Kidney (tissue), 14 donors: Measurements from ENCODE around the gene GINS3. TPM values are rescaled to one million over a fixed set of nuclear protein-coding genes. Genes with fewer than 3 reads are reported as not detected.

ENCODE experiments used
- DNase-seq, 5 donors: peaks; one replicate each; pipeline ENCODE4 v3.0.0-alpha.2; 2013 to 2020
- FAIRE-seq: peaks from 2 replicates; lab custom pipeline; 2012; peaks lifted over from hg19 to GRCh38; lab: Jason Lieb, UNC
- H3K27ac ChIP-seq, 2 donors: one replicate each; pipeline ENCODE4 v1.7.0; 2013; ENCODE audit warnings: low read depth in 2 of 2, low read length in 2 of 2, inconsistent platforms in 1 of 2
- H3K27me3 ChIP-seq: one replicate; pipeline ENCODE4 v1.7.1; 2013; ENCODE audit warnings: low read length, inconsistent platforms; ENCODE audit not compliant: control insufficient read depth, insufficient read depth
- H3K36me3 ChIP-seq, 3 donors: one replicate each; pipeline versions ENCODE4 v1.7.0 to v1.7.1; 2013; ENCODE audit warnings: low read length in 3 of 3, control low read depth in 1 of 3, inconsistent platforms in 1 of 3; ENCODE audit not compliant: insufficient read depth in 3 of 3, control insufficient read depth in 2 of 3
- H3K4me1 ChIP-seq, 3 donors: one replicate each; pipeline versions ENCODE4 v1.7.0 to v1.7.1; 2013; ENCODE audit warnings: low read length in 3 of 3, inconsistent platforms in 1 of 3, low read depth in 1 of 3; ENCODE audit not compliant: control insufficient read depth in 2 of 3, insufficient read depth in 2 of 3
- H3K4me3 ChIP-seq, 3 donors: one replicate each; pipeline versions ENCODE4 v1.7.0 to v1.8.1; 2013; ENCODE audit warnings: low read length in 3 of 3, control low read depth in 1 of 3, inconsistent platforms in 1 of 3
- H3K9ac ChIP-seq, 3 donors: one replicate each; pipeline versions ENCODE4 v1.7.0 to v1.7.1; 2013; ENCODE audit warnings: low read length in 3 of 3, control low read depth in 1 of 3, inconsistent platforms in 1 of 3
- H3K9me3 ChIP-seq, 3 donors: one replicate each; pipeline versions ENCODE4 v1.7.0 to v1.7.1; 2013; ENCODE audit warnings: low read length in 3 of 3, control low read depth in 1 of 3, inconsistent platforms in 1 of 3; ENCODE audit not compliant: control insufficient read depth in 2 of 3, insufficient read depth in 1 of 3
- intact Hi-C: fragments of 100-400 bp; cut with DNase I; formaldehyde crosslinking; loops from one replicate; pipeline ENCODE4 v1.11.1; 2022
- polyA plus RNA-seq: library from polyadenylated mRNA; stranded (reverse); fragments of 350-450 nt; fragmentation: Illumina TruSeq; extraction: RNeasy Lipid Tissue Mini Kit (QIAGEN cat#74804); gene quantifications from one replicate; pipeline ENCODE4 v1.2.3, GENCODE V29; 2014; ENCODE audit warnings: low read depth, low replicate concordance; ENCODE audit not compliant: insufficient read depth
- total RNA-seq: library from RNA; stranded (reverse); fragmentation: NEBNext Ultra II Directional; extraction: Animal tissue kit (Norgen Biotek cat#: 25700); gene quantifications from one replicate; pipeline ENCODE4 v1.2.1, GENCODE V29; 2021
- TF ChIP-seq, protein P1 (sequence below): IDR thresholded peaks from 3 replicates; pipeline ENCODE4 v1.5.1; 2012; ENCODE audit warnings: mild to moderate bottlenecking, moderate library complexity, borderline replicate concordance; ENCODE audit not compliant: insufficient read depth; ENCODE audit errors: extremely low read depth
- donor health status: control.
- donor health status: control.
- donor health status: control.
- donor health status: control.
- donor health status: control.
- donor health status: DM: yes; HTN: yes; CAD: no.
- donor health status: Normal renal cell carcinoma (clear cell type).

GINS3 gene
- total and polyA plus RNA-seq, 2 donors from 2014 or later: 2.4 to 2.6 TPM

DNA sequence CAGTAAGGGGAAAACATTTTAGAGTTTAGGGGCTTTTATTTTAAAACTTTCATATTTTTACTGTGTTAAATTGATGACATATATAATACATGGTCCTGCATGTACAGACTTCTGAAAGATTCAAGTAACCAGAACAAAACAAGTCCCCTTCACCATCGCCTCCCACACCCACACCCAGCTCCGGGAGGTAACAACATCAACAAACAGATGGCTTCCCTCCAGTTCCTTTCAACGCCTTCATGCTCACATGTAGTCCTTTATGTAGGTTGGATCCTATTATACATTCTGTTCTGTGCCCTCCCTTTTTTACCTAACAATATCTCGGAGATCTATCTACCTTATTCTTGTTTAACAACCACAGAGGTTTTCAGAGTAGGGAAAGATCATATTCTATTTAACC is 30.5 kb downstream of the GINS3 start:
- Histone ChIP-seq H3K9ac (no peak overlapping the region), H3K27me3 (no peaks in the 10 kb centered on the region), H3K36me3 (no peaks in the 10 kb centered on the region), H3K4me1 (no peaks in the 10 kb centered on the region), H3K27ac (no peak overlapping the region), H3K4me3 (no peak overlapping the region), H3K9me3 (no peaks in the 10 kb centered on the region)
- intact Hi-C loops: no loop called here
- TF ChIP-seq, protein P1, sequence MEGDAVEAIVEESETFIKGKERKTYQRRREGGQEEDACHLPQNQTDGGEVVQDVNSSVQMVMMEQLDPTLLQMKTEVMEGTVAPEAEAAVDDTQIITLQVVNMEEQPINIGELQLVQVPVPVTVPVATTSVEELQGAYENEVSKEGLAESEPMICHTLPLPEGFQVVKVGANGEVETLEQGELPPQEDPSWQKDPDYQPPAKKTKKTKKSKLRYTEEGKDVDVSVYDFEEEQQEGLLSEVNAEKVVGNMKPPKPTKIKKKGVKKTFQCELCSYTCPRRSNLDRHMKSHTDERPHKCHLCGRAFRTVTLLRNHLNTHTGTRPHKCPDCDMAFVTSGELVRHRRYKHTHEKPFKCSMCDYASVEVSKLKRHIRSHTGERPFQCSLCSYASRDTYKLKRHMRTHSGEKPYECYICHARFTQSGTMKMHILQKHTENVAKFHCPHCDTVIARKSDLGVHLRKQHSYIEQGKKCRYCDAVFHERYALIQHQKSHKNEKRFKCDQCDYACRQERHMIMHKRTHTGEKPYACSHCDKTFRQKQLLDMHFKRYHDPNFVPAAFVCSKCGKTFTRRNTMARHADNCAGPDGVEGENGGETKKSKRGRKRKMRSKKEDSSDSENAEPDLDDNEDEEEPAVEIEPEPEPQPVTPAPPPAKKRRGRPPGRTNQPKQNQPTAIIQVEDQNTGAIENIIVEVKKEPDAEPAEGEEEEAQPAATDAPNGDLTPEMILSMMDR: no peak
- FAIRE-seq (no peak), DNase-seq (no peak)

DNA sequence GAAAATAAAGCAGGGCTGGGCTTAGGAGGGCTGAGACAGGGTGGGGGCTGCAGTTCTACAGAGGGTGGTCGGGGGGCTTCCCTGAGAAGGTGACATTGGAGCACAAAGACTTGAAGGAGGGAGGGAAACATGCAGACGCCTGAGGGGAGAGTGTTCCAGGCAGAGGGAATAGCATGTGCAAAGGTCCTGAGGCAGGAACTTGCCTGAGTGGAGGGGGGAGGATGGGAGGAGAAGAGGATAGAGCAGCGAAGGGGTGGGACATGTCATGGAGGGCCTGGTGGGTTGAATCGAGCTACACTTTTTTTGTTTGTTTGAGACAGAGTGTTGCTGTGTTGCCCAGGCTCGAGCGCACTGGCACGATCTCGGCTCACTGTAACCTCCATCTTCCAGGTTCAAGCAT is 33.0 kb downstream of the GINS3 start:
- intact Hi-C loops: no loop called here
- Histone ChIP-seq H3K4me3 (no peak overlapping the region), H3K9me3 (no peaks in the 10 kb centered on the region), H3K9ac (no peak overlapping the region), H3K27me3 (no peaks in the 10 kb centered on the region), H3K4me1 (no peaks in the 10 kb centered on the region), H3K36me3 (no peaks in the 10 kb centered on the region), H3K27ac (no peak overlapping the region)
- FAIRE-seq (no peak), DNase-seq (no peak)
- TF ChIP-seq, protein P1: no peak

DNA sequence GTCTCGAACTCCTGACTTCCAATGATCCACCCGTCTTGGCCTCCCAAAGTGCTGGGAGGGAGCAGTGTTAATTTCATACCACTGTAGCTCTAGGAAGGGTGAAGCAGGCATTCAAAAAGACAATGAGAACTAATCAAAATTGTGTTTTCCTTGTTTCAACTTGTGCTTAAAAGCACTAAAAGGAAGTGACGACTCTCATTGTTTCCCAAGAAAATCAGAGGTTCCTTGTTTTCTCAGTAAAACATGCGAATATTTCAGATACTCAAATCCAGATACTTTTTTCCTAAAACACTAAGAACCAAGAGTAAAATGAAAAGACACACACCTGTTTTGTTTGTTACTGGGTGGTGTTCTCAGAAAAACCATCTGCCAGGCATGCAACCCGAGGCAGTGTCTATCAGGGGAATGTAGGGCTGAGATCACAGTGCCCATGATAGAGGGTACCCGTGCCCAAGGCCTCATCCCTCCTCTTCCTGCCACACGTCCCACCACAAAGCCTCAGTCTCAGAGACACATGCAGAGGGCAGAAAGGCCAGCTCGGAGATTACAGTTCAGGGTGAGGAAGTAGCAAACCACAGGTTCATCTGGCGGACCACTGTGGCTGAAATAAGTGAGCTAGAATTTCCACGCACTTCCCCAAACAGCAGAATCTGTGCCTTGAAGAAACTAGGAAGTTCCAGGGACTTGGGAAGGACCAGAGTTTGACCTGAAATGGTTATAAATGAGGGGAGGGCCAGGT is 33.7 kb downstream of the GINS3 start:
- TF ChIP-seq, protein P1: no peak
- intact Hi-C loops: no loop called here
- Histone ChIP-seq H3K4me3 (no peak overlapping the region), H3K27me3 (no peaks in the 10 kb centered on the region), H3K9ac (no peak overlapping the region), H3K36me3 (no peaks in the 10 kb centered on the region), H3K27ac (no peak overlapping the region), H3K9me3 (no peaks in the 10 kb centered on the region), H3K4me1 (no peaks in the 10 kb centered on the region)
- DNase-seq: no peak
- FAIRE-seq: no peak
